K562 (cell line): ENCODE results near the gene ITM2A. TPM values are rescaled to one million over a fixed set of nuclear protein-coding genes. Genes with fewer than 3 reads are reported as not detected.

Experiments used
- ATAC-seq: fragments of 200-7000 bp; cut with Tn5 transposase; 3 replicates; pipeline ENCODE4 v1.9.1; 2020; ENCODE audit warnings: moderate library complexity
- BruUV-seq: library from RNA; stranded (reverse); fragments of 400-500 nt; replicated peaks from 2 replicates; lab custom pipeline; 2021; lab: Mats Ljungman, UMichigan
- CTCF ChIA-PET: fragments of 300-600 bp; formaldehyde crosslinking; extraction: SDS; loops from one replicate; lab custom pipeline; 2021; ENCODE audit warnings: low intra/inter-chr PET ratio; lab: Yijun Ruan, JAX
- POLR2A ChIA-PET: fragments of 300-600, 350-650 bp; sonication (Branson Sonifier 250); formaldehyde crosslinking; extraction: SDS; loops from one replicate; lab custom pipeline; 2021; ENCODE audit warnings: antibody characterized with exemption, inconsistent platforms; lab: Yijun Ruan, JAX
- DNase-seq, 4 experiments: peaks; one replicate each; pipeline versions ENCODE4 v3.0.0 to v3.0.0-alpha.2; 2011 to 2018; ENCODE audit warnings: low spot score in 3 of 4, mixed read lengths in 3 of 4; ENCODE audit errors: extremely low read depth in 1 of 4
- FAIRE-seq: peaks from 2 replicates; lab custom pipeline; 2011; peaks lifted over from hg19 to GRCh38; lab: Jason Lieb, UNC
- H2AFZ ChIP-seq: 2 replicates; pipeline ENCODE4 v1.6.0; 2011; ENCODE audit warnings: low read depth, low read length, control low read depth, inconsistent platforms
- H3K27ac ChIP-seq: fragments of 200-600 bp; 3 replicates; pipeline ENCODE4 v1.8.0; 2011; ENCODE audit warnings: low read depth, mild to moderate bottlenecking, control low read depth, inconsistent platforms, low read length, moderate library complexity, mixed read lengths; ENCODE audit errors: extremely low read depth
- H3K27me3 ChIP-seq, 2 experiments: fragments of 300-600 bp in 1 of 2; 2 replicates in 1 of 2; 3 replicates in 1 of 2; pipeline versions ENCODE4 v1.6.0 to v1.8.0; 2011; ENCODE audit warnings: inconsistent platforms in 2 of 2, low read length in 2 of 2, mild to moderate bottlenecking in 1 of 2, mixed read lengths in 1 of 2, moderate library complexity in 1 of 2; ENCODE audit not compliant: control insufficient read depth in 2 of 2, insufficient read depth in 2 of 2
- H3K36me3 ChIP-seq: fragments of 300-600 bp; 3 replicates; pipeline ENCODE4 v1.8.0; 2011; ENCODE audit warnings: mild to moderate bottlenecking, low read length, inconsistent platforms; ENCODE audit not compliant: control insufficient read depth, insufficient read depth
- H3K4me1 ChIP-seq, 2 experiments: fragments of 200-600 bp in 1 of 2; replicated peaks in 1 of 2; 2 replicates in 1 of 2; 3 replicates in 1 of 2; pipeline versions ENCODE4 v1.5.1 to v1.8.0; 2011; ENCODE audit warnings: inconsistent platforms in 2 of 2, low read length in 2 of 2, mild to moderate bottlenecking in 1 of 2, mixed read lengths in 1 of 2, moderate library complexity in 1 of 2; ENCODE audit not compliant: control insufficient read depth in 2 of 2, insufficient read depth in 2 of 2
- H3K4me2 ChIP-seq: 2 replicates; pipeline ENCODE4 v1.6.1; 2011; ENCODE audit warnings: low read length, control low read depth, inconsistent platforms, mixed read lengths; ENCODE audit not compliant: insufficient read depth
- H3K4me3 ChIP-seq: fragments of 200-600 bp; sonication (generic), shearing (Covaris generic); 2 replicates; pipeline ENCODE4 v1.5.1; 2016; ENCODE audit warnings: control low read depth, inconsistent platforms
- H3K79me2 ChIP-seq: fragments of 200-600 bp; 3 replicates; pipeline ENCODE4 v1.8.0; 2011; ENCODE audit warnings: low read length, inconsistent platforms; ENCODE audit not compliant: control insufficient read depth, insufficient read depth
- H3K9ac ChIP-seq, 2 experiments: 2 replicates each; pipeline versions ENCODE4 v1.6.0 to v1.6.1; 2011; ENCODE audit warnings: low read depth in 2 of 2, low read length in 2 of 2, control low read depth in 1 of 2, inconsistent platforms in 1 of 2, mild to moderate bottlenecking in 1 of 2, mixed read lengths in 1 of 2; ENCODE audit not compliant: insufficient read depth in 1 of 2
- H3K9me1 ChIP-seq: one replicate; pipeline ENCODE4 v1.6.0; 2011; ENCODE audit warnings: inconsistent platforms, mild to moderate bottlenecking, low read length, moderate library complexity; ENCODE audit not compliant: control insufficient read depth, insufficient read depth
- H3K9me3 ChIP-seq: replicated peaks from 2 replicates; pipeline ENCODE4 v1.5.1; 2011; ENCODE audit warnings: low read depth, low read length, inconsistent platforms; ENCODE audit not compliant: control insufficient read depth, insufficient read depth
- H4K20me1 ChIP-seq: replicated peaks from 2 replicates; pipeline ENCODE4 v1.6.1; 2011; ENCODE audit warnings: low read length, inconsistent platforms, mixed read lengths; ENCODE audit not compliant: control insufficient read depth, insufficient read depth
- BRD9 ChIP-seq: fragments of 450-650 bp; IDR thresholded peaks from 2 replicates; pipeline ENCODE4 v1.6.1; 2018; ENCODE audit warnings: low read depth; ENCODE audit not compliant: partially characterized antibody
- SLC30A9 ChIP-seq: fragments of 250-450 bp; sonication (Bioruptor Pico); IDR thresholded peaks from 2 replicates; pipeline ENCODE4 v1.8.0; 2022; ENCODE audit warnings: mild to moderate bottlenecking, moderate library complexity
- TOE1 ChIP-seq, 2 experiments: fragments of 450-650 bp in 1 of 2; sonication (generic) in 1 of 2; formaldehyde crosslinking in 1 of 2; IDR thresholded peaks; 2 replicates each; pipeline versions ENCODE4 v1.7.1 to v1.8.0; 2016 to 2022; ENCODE audit warnings: borderline replicate concordance in 2 of 2, mild to moderate bottlenecking in 2 of 2, antibody characterized with exemption in 1 of 2, inconsistent platforms in 1 of 2, low read depth in 1 of 2, missing genetic modification reagents in 1 of 2, moderate library complexity in 1 of 2
- ZNF253 ChIP-seq: fragments of 250-450 bp; sonication (Bioruptor Pico); conservative IDR thresholded peaks from 2 replicates; pipeline ENCODE4 v1.6.1; 2021; ENCODE audit warnings: mild to moderate bottlenecking
- WGBS: fragments of 100-300 bp; shearing (Covaris generic); methylation state at CpG from one replicate; pipeline ENCODE4 v1.1.6; 2016; ENCODE audit warnings: low coverage, mixed read lengths; ENCODE audit not compliant: insufficient coverage; ENCODE audit errors: missing lambda C conversion rate; 5-methylcytosine and 5-hydroxymethylcytosine counted together
- in situ Hi-C: fragments of 300-500 bp; cut with MboI; formaldehyde crosslinking; loops from 4 replicates; pipeline ENCODE4 v1.15.0; 2018; ENCODE audit warnings: inconsistent platforms, mixed read lengths
- intact Hi-C: fragments of 100-400 bp; cut with micrococcal nuclease; formaldehyde crosslinking; loops from 2 replicates; pipeline ENCODE4 v1.14.2; 2022
- polyA plus RNA-seq, 8 experiments: library from polyadenylated mRNA; depleted of rRNA in 4 of 8; stranded (reverse) in 5 of 8; unstranded in 3 of 8; fragments of >200 nt; fragmentation: Nextera tagmentation in 2 of 8; fragmentation: Illumina TruSeq in 1 of 8; extraction: Ambion mirVana in 2 of 8; extraction: Trizol in 1 of 8; gene quantifications; 2 replicates each; pipeline versions ENCODE4 v1.2.1 to v1.2.3, GENCODE V29; 2011 to 2014; ENCODE audit warnings: inconsistent platforms in 1 of 8, missing spikeins in 1 of 8
- total RNA-seq, 7 experiments: library from RNA; depleted of rRNA in 6 of 7; stranded (reverse); fragments of >200 nt in 6 of 7; fragmentation: Illumina TruSeq in 2 of 7; extraction: Trizol in 2 of 7; gene quantifications; 2 replicates each; pipeline versions ENCODE4 v1.2.1 to v1.2.3, GENCODE V29; 2011 to 2021; ENCODE audit warnings: low replicate concordance in 1 of 7
- TF ChIP-seq, protein P1 (sequence below): fragments of 450-650 bp; IDR thresholded peaks from 2 replicates; pipeline ENCODE4 v1.6.1; 2016

ITM2A gene
- total and polyA plus RNA-seq, 9 of the 15 experiments (the other 6 are each of a cell fraction or from before 2014, with no cell fraction given): 29.4 to 117 (median 57.4) TPM

DNA sequence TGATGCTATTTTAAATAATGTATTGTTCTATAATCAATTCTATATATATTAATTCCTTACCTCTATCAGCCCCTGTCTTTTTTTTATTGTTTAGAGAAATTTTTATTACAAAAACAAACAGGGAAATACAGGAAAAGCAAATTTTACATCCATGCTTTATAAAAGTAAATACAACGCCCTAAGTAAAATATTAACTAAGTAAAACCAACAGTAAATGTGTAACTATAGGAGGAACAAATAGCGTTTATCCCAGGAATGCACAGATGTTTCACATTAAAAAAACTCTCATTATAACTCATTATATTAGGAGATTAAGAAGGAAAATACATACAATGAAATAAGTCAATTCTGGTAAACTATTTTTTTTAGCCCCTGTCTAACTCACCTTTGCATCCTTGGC, 8.2 kb upstream of the ITM2A start:
- 6% methylated on average over 2 of the region's 2 CpGs for WGBS
- no peak for DNase-seq
- intact Hi-C loops (no loop called here), in situ Hi-C loops (no loop called here)
- Histone ChIP-seq H3K4me2 (no peak overlapping the region), H3K9ac (no peak overlapping the region), H2AFZ (no peak overlapping the region), H3K4me1 (no peaks in the 10 kb centered on the region), H3K9me1 (no peaks in the 10 kb centered on the region), H3K27ac (no peak overlapping the region), H3K36me3 (no peaks in the 10 kb centered on the region), H3K79me2 (no peaks in the 10 kb centered on the region), H3K9me3 (no peaks in the 10 kb centered on the region), H3K27me3 (no peaks in the 10 kb centered on the region), H4K20me1 (no peaks in the 10 kb centered on the region), H3K4me3 (no peak overlapping the region)
- POLR2A ChIA-PET: no interaction called here
- ATAC-seq: no peak
- no TSS peak for BruUV-seq
- FAIRE-seq: no peak
- TF ChIP-seq BRD9 (no peak), TOE1 (IDR thresholded peaks at IDR 0.05; ENCODE audit: borderline replicate concordance) (no peak), TOE1 (CRISPR knock-in tag; IDR thresholded peaks at IDR 0.05; ENCODE audit: borderline replicate concordance, low read depth) (no peak), SLC30A9 (CRISPR knock-in tag) (no peak), ZNF253 (CRISPR knock-in tag) (no peak)
- TF ChIP-seq, protein P1, sequence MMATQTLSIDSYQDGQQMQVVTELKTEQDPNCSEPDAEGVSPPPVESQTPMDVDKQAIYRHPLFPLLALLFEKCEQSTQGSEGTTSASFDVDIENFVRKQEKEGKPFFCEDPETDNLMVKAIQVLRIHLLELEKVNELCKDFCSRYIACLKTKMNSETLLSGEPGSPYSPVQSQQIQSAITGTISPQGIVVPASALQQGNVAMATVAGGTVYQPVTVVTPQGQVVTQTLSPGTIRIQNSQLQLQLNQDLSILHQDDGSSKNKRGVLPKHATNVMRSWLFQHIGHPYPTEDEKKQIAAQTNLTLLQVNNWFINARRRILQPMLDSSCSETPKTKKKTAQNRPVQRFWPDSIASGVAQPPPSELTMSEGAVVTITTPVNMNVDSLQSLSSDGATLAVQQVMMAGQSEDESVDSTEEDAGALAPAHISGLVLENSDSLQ: no peak
- CTCF ChIA-PET: no interaction called here
